Measurements from ENCODE around the gene VASP.

Gene VASP

DNA sequence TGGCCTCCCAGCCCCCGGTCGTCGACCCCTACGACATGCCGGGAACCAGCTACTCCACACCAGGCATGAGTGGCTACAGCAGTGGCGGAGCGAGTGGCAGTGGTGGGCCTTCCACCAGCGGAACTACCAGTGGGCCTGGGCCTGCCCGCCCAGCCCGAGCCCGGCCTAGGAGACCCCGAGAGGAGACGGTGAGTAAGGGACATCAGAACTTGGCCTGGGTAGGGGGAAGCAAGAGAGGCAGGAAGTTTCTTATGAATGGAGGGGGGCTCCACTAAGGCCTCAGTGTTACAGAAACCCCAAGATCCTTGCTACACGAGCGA is 36.6 kb upstream of the VASP start:
- peaks cover 51% of the 10 kb centered on the region for H3K4me1 Mint-ChIP-seq (ENCODE audit: low read depth)
- peaks cover 15% of the 10 kb centered on the region for H3K36me3 Mint-ChIP-seq (ENCODE audit: low read depth)
- no peaks in the 10 kb centered on the region for H3K9me3 Mint-ChIP-seq
- H3K4me3 Mint-ChIP-seq: peak overlapping the region; percentile 88
- H3K27ac Mint-ChIP-seq: no peak overlapping the region
- peaks cover 15% of the 10 kb centered on the region for H3K27me3 Mint-ChIP-seq

DNA sequence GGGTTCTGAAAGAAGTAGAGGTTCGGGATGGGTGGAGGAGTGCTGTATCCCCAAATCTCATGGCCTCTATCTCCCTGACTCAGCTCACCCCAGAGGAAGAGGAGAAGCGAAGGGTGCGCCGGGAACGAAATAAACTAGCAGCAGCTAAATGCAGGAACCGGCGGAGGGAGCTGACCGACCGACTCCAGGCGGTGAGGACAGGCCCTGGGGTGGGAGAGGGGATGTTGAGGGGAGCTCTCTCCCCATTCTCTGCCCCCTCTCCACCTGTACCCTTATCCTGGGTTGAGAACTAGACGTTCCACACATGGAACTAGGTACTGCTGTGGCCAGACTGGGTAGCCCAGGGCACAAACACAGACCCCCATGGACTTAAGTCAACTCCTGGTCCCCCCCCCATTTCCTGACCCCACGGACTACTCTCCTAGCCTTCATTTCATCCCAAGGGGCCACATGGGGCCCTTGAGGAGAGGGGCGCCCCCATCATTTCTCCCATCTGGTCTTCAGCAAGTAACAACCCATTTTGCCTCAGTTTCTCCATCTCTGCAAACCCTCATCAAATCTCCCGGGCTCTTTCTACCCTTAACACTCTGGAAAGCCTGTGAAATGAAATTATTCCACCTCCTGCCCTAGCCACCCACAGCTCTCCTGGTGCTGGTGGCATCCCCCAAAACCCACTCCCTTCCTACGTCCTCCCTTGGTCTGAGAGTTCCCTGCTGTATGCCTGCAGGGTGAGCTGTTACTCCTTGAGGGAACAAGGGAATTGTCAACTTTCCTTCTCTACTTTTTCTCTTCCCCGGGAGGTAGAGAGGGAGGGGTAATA is 36.0 kb upstream of the VASP start:
- Mint-ChIP-seq H3K4me1 (ENCODE audit: low read depth) (peaks cover 53% of the 10 kb centered on the region), H3K4me3 (peak overlapping the region; percentile 88), H3K36me3 (ENCODE audit: low read depth) (peaks cover 15% of the 10 kb centered on the region), H3K27ac (no peak overlapping the region), H3K27me3 (peaks cover 11% of the 10 kb centered on the region), H3K9me3 (no peaks in the 10 kb centered on the region)

DNA sequence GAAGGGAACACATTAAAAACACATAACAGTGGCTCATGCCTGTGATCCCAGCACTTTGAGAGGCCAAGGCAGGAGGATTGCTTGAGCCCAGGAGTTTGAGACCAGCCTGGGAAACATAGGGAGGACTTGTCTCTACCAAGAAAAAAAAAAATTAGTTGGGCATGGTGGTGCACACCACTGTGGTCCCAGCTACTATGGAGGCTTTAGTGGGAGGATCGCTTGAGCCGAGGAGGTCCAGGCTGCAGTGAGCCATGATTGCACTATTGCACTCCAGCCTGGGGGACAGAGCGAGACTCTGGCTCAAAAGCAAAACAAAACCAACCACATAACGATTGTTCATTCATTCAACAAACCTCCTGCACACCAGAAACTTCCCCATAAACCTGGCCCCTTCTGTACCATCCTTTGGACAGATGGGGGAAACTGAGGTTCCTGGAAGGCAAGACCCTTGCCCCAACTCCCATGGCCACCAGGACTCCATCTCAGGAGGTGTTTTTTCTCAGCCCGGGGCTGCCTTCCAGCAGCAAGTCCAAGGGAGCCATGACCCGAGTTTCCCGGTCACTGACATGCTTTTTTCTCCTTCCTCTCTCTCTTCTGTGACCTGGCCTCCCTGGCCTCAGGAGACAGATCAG is 35.2 kb upstream of the VASP start:
- Mint-ChIP-seq H3K4me1 (ENCODE audit: low read depth) (peaks cover 57% of the 10 kb centered on the region), H3K27me3 (peaks cover 10% of the 10 kb centered on the region), H3K36me3 (ENCODE audit: low read depth) (peaks cover 15% of the 10 kb centered on the region), H3K27ac (no peak overlapping the region), H3K4me3 (no peak overlapping the region), H3K9me3 (no peaks in the 10 kb centered on the region)

DNA sequence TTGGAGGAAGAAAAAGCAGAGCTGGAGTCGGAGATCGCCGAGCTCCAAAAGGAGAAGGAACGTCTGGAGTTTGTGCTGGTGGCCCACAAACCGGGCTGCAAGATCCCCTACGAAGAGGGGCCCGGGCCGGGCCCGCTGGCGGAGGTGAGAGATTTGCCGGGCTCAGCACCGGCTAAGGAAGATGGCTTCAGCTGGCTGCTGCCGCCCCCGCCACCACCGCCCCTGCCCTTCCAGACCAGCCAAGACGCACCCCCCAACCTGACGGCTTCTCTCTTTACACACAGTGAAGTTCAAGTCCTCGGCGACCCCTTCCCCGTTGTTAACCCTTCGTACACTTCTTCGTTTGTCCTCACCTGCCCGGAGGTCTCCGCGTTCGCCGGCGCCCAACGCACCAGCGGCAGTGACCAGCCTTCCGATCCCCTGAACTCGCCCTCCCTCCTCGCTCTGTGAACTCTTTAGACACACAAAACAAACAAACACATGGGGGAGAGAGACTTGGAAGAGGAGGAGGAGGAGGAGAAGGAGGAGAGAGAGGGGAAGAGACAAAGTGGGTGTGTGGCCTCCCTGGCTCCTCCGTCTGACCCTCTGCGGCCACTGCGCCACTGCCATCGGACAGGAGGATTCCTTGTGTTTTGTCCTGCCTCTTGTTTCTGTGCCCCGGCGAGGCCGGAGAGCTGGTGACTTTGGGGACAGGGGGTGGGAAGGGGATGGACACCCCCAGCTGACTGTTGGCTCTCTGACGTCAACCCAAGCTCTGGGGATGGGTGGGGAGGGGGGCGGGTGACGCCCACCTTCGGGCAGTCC is 34.5 kb upstream of the VASP start:
- H3K27ac Mint-ChIP-seq: no peak overlapping the region
- peaks cover 15% of the 10 kb centered on the region for H3K36me3 Mint-ChIP-seq (ENCODE audit: low read depth)
- no peak overlapping the region for H3K4me3 Mint-ChIP-seq
- H3K27me3 Mint-ChIP-seq: peaks cover 10% of the 10 kb centered on the region
- H3K9me3 Mint-ChIP-seq: no peaks in the 10 kb centered on the region
- H3K4me1 Mint-ChIP-seq (ENCODE audit: low read depth): peaks cover 58% of the 10 kb centered on the region

DNA sequence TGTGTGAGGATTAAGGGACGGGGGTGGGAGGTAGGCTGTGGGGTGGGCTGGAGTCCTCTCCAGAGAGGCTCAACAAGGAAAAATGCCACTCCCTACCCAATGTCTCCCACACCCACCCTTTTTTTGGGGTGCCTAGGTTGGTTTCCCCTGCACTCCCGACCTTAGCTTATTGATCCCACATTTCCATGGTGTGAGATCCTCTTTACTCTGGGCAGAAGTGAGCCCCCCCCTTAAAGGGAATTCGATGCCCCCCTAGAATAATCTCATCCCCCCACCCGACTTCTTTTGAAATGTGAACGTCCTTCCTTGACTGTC is 34.0 kb upstream of the VASP start:
- no peak overlapping the region for H3K4me3 Mint-ChIP-seq
- H3K36me3 Mint-ChIP-seq (ENCODE audit: low read depth): peaks cover 15% of the 10 kb centered on the region
- H3K9me3 Mint-ChIP-seq: no peaks in the 10 kb centered on the region
- peaks cover 10% of the 10 kb centered on the region for H3K27me3 Mint-ChIP-seq
- H3K27ac Mint-ChIP-seq: no peak overlapping the region
- peaks cover 59% of the 10 kb centered on the region for H3K4me1 Mint-ChIP-seq (ENCODE audit: low read depth)

DNA sequence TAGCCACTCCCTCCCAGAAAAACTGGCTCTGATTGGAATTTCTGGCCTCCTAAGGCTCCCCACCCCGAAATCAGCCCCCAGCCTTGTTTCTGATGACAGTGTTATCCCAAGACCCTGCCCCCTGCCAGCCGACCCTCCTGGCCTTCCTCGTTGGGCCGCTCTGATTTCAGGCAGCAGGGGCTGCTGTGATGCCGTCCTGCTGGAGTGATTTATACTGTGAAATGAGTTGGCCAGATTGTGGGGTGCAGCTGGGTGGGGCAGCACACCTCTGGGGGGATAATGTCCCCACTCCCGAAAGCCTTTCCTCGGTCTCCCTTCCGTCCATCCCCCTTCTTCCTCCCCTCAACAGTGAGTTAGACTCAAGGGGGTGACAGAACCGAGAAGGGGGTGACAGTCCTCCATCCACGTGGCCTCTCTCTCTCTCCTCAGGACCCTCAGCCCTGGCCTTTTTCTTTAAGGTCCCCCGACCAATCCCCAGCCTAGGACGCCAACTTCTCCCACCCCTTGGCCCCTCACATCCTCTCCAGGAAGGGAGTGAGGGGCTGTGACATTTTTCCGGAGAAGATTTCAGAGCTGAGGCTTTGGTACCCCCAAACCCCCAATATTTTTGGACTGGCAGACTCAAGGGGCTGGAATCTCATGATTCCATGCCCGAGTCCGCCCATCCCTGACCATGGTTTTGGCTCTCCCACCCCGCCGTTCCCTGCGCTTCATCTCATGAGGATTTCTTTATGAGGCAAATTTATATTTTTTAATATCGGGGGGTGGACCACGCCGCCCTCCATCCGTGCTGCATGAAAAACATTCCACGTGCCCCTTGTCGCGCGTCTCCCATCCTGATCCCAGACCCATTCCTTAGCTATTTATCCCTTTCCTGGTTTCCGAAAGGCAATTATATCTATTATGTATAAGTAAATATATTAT is 33.3 kb upstream of the VASP start:
- no peaks in the 10 kb centered on the region for H3K9me3 Mint-ChIP-seq
- peaks cover 15% of the 10 kb centered on the region for H3K36me3 Mint-ChIP-seq (ENCODE audit: low read depth)
- peaks cover 61% of the 10 kb centered on the region for H3K4me1 Mint-ChIP-seq (ENCODE audit: low read depth)
- peaks cover 10% of the 10 kb centered on the region for H3K27me3 Mint-ChIP-seq
- no peak overlapping the region for H3K27ac Mint-ChIP-seq
- H3K4me3 Mint-ChIP-seq: no peak overlapping the region

DNA sequence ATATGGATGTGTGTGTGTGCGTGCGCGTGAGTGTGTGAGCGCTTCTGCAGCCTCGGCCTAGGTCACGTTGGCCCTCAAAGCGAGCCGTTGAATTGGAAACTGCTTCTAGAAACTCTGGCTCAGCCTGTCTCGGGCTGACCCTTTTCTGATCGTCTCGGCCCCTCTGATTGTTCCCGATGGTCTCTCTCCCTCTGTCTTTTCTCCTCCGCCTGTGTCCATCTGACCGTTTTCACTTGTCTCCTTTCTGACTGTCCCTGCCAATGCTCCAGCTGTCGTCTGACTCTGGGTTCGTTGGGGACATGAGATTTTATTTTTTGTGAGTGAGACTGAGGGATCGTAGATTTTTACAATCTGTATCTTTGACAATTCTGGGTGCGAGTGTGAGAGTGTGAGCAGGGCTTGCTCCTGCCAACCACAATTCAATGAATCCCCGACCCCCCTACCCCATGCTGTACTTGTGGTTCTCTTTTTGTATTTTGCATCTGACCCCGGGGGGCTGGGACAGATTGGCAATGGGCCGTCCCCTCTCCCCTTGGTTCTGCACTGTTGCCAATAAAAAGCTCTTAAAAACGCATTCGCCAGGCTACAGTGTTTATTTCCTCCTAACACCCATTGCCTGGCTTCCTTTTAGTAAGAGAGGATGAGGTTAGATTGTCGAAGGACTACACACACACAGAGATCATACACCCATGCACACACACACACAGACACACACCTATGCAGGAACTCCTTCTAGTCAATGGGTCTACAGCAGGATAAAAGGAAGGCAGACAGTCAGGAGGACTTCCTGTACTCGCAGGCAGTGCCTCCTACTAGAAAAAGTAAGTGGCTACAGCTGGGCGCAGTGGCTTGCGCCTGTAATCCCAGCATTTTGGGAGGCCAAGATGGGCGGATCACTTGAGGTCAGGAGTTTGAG is 32.4 kb upstream of the VASP start:
- Mint-ChIP-seq H3K4me3 (no peak overlapping the region), H3K36me3 (ENCODE audit: low read depth) (peaks cover 15% of the 10 kb centered on the region), H3K9me3 (no peaks in the 10 kb centered on the region), H3K4me1 (ENCODE audit: low read depth) (peaks cover 62% of the 10 kb centered on the region), H3K27me3 (peaks cover 10% of the 10 kb centered on the region), H3K27ac (no peak overlapping the region)

DNA sequence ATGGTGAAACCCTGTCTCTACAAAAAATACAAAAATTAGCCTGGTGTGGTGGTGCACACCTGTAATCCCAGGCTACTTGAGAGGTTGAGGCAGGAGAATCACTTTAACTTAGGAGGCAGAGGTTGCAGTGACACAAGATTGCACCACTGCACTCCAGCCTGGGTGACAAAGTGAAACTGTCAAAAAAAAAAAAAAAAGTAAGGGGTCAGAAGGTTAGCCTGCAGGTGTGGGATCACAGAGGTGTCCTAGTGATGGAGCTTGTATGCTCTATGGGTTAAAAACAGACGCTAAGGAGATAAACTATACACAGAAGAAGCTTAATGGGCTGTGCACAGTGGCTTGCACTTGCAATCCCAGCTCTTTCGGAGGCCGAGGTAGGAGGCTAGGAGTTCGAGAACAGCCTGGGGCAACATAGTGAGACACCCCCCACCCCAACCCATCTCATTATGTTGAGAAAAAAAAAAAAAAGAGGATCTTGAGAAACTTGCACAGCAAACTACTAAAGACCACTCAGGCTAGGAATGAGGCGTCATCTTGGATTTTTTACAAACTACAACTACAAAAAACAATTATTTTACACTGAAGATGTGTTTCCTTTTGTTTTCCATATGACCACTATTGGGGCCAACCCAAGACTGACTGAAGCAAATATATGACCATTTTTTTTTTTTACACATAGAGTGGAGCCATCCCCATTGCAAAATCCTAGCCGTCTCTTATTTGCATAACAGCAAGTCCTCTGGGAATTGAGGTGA is 31.6 kb upstream of the VASP start:
- H3K27me3 Mint-ChIP-seq: peaks cover 10% of the 10 kb centered on the region
- H3K36me3 Mint-ChIP-seq (ENCODE audit: low read depth): peaks cover 15% of the 10 kb centered on the region
- H3K9me3 Mint-ChIP-seq: no peaks in the 10 kb centered on the region
- no peak overlapping the region for H3K27ac Mint-ChIP-seq
- H3K4me1 Mint-ChIP-seq (ENCODE audit: low read depth): peaks cover 53% of the 10 kb centered on the region
- no peak overlapping the region for H3K4me3 Mint-ChIP-seq

DNA sequence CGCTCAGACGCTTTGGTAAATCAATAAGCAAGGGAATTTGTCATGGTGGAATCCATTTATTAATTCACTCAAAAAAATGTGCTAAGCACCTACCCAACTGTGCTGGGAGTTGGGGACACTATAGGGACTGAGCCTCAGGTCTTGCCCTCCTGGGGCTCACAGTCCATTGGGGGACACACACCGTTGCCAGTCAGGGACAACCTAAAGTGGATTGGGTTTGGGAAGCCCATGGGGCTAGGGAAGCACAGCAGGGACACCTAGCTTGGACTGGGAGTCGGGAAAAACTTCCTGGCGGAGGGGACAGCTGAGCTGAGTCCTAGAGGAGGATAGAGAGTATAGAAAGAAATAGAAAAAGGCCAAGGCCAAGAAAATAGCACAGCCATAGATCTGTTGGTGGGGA is 31.0 kb upstream of the VASP start:
- no peaks in the 10 kb centered on the region for H3K9me3 Mint-ChIP-seq
- H3K36me3 Mint-ChIP-seq (ENCODE audit: low read depth): peaks cover 15% of the 10 kb centered on the region
- no peak overlapping the region for H3K4me3 Mint-ChIP-seq
- H3K27me3 Mint-ChIP-seq: peaks cover 10% of the 10 kb centered on the region
- H3K27ac Mint-ChIP-seq: peak overlapping the region; percentile 57
- peaks cover 49% of the 10 kb centered on the region for H3K4me1 Mint-ChIP-seq (ENCODE audit: low read depth)

DNA sequence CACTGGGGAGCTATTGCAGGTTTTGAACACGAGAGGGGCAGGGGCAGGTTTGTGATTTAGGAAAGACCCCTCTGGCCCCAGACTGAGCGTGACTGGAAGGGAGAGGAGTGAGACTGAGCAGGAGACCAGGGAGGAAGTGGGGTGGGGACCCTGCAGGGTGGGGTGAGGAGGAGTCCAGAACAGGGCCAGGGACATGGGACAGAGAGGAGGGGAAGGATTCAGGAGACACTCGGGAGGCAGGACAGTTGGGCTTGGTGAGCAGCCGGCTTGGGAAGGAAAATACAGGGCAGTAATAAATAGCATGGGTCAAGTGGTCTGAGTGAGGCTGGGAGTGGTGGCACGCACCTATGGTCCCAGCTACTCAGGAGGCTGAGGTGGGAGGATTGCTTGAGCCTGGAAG is 30.1 kb upstream of the VASP start:
- Mint-ChIP-seq H3K36me3 (ENCODE audit: low read depth) (peaks cover 7% of the 10 kb centered on the region), H3K9me3 (no peaks in the 10 kb centered on the region), H3K4me3 (peak overlapping the region; percentile 11), H3K4me1 (ENCODE audit: low read depth) (peaks cover 41% of the 10 kb centered on the region), H3K27ac (peak overlapping the region; percentile 63), H3K27me3 (peaks cover 9% of the 10 kb centered on the region)

DNA sequence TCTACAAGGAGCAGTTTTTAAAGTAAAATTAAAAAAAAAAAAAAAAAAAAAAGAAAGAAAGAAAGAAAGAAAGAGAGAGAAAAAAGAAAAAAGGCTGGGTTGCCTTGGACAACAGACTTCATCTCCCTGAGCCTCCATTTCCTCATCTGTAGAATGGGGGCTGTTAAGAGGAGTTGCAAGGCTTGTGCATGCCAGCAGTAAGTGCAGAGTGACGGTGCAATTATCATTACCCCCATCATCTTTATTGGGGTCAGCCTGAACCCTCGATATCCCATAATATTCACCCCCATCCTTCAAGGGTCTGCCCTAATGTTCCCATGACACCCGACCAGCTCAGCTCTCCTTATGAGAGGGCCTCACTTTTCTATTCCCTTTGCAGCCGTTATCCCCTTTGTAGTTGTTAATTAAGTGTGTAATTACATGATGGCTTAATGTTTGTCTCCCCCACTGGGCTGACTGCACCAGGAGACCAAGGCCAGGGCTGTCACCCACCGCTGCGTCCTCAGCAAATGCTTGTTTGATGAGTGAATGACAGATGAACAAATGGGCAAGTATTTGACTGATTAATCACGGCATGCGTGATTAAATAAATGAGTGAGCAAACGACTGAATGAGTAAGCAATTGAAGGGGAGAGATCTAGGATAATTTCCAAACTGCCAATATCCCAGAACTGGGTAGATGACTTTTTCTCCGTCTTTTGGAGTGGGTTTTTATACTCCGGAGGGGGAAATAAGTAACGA is 29.4 kb upstream of the VASP start:
- no peaks in the 10 kb centered on the region for H3K9me3 Mint-ChIP-seq
- peaks cover under 1% of the 10 kb centered on the region for H3K36me3 Mint-ChIP-seq (ENCODE audit: low read depth)
- H3K27me3 Mint-ChIP-seq: peaks cover 4% of the 10 kb centered on the region
- peak overlapping the region; percentile 97 for H3K27ac Mint-ChIP-seq
- H3K4me3 Mint-ChIP-seq: peak overlapping the region; percentile 55
- peaks cover 34% of the 10 kb centered on the region for H3K4me1 Mint-ChIP-seq (ENCODE audit: low read depth)

DNA sequence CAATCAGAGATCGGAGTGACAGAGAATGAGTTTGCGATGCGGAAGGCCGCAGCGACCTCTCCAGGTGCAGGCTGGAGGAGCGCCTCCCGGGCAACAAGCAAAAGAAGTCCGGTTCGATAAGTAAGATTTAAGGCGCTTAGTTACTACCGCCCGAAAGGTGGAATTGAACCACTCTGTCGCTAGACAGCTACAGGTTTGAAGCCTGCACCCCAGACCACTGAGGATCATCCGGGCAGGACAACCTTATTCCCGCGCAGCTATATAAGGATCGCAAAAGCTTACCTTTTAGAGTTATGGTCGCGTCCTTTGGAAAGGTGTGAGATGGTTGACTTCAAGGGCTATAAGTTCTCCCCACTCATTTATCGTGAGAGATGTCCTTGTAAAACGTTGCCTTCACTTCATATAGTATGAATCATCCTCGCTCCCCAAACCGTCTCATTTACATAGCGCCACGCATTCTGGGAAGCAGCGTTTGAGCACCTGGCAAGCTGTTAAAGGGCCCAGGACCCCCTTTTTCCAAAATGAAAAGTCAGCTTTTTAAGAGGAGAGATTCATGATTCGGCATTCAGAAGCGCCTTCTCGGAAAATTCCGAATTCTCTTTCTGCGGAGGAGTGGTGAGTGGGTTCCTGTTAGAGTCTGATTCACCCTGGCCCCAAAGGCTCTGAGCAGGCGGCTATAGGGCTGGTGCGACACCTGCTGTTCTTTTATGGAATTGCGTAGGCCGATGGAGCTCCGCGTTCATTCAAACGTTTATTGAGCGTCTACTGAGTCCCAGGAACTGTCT is 28.6 kb upstream of the VASP start:
- Mint-ChIP-seq H3K4me1 (ENCODE audit: low read depth) (peaks cover 34% of the 10 kb centered on the region), H3K27ac (peak overlapping the region; percentile 97), H3K4me3 (peak overlapping the region; percentile 55), H3K27me3 (peaks cover 4% of the 10 kb centered on the region), H3K36me3 (ENCODE audit: low read depth) (no peaks in the 10 kb centered on the region), H3K9me3 (no peaks in the 10 kb centered on the region)
